HL-60/S4 treated with retinoic acid at 250 ng/mL for 4 days and 3 days (cell line): ENCODE measurements around the gene TPSB2.
"Not testable (repeated sequence)": the region's sequence is repeated elsewhere in the genome, so short reads cannot be mapped to it uniquely, and the experiment has no call there.

Experiments used
- in situ Hi-C: fragments of 300-500 bp; cut with MboI; formaldehyde crosslinking; loops from 2 replicates; pipeline ENCODE4 v1.7.0; 2022; ENCODE audit warnings: low sequenced_read_pairs

The TPSB2 gene

GRCh38 chr16:1230084-1230470 is at the start of gene TPSB2:
TSS of gene TPSB2 (minus strand) at chr16:1230184. CDS start at chr16:1229951, 233 bp downstream.
- in situ Hi-C loops, result not testable (repeated sequence)

DNA sequence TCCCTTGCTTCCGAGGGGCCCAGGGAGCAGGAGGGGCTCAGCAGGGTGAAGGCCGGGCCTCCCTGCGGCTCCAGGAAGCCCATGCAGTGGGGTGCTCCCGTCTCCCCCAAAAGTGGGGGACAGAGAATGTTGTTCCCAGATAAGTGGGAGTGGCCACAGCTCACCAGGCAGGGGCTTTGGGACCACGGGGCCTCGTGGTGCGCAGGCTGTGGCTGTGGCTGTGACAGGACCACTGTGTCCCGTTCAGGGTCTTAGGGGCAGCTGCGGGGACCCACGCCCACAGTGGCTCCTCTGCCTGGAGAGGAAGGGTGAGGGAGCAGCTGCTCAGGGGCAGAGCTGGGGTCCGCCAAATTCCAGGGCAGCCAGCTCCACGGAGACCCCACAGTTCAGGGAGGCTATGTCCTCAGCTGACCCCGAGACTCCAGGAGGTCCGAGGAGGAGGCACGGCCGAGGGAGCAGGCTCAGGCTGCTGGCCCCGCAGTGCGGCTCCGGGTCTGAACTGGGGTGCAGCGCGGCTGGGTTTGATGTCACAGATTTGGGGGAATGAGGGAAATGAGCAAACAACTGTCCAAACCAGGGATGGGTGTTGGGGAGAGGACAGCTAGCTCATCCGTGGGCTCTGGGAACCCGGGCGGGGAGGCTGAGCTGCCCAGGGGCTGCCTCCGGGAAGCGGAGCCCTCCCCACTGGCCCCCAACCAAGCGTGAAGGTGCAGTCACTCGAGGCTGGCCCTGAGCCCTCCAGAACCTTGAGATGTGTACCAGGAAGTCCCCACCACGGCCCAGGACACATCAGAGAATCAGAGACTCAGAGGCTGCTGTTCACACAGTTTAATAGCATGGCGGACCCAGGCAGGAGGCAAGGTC is 49.3 kb upstream of the TPSB2 start:
- in situ Hi-C loops, result no loop called here

DNA sequence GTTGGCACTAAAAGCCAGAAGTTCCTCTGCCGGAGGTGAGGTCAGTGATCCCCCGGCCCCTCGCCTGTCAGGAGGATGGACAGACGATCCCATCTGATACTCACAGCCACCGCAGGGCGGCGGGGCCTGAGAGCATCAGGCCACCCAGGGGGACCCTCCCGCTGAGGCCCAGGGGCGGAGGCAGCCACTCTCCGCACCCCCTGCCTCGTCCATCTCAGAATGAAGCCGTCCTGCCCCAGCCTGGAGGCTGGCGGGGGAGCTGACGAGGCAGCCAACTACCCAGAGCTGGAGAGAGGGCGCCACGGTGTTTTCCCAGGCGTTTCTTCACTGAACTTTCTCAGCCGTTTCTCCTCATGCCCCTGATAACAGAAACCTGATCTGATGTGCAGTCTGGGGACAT is 48.5 kb upstream of the TPSB2 start:
- in situ Hi-C loops, result no loop called here

GRCh38 chr16:1277617-1278282 is 47.8 kb upstream of the TPSB2 start:
- in situ Hi-C loops, result no loop called here

DNA sequence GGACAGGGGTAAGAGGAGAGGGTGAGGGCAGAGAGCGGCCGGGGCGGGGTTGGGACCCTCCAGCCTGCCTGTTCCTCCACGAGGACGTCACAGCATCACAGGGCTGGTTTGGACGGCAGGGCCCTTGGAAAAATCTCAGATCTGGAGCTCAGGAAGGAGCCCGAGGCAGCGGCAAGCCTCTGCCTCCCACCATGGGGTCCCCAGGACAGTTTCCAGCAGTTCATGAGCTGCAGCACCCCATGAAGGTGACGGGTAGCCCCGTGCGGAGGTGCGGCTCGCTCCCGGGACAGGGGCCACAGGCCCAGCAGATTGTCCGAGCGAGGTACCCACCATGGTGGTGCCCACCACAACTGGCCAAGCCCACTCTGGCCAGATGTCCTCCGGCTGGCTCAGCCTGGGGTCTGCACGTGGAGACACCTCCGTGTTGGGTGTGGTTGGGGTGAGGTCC is 47.2 kb upstream of the TPSB2 start:
- in situ Hi-C loops, result no loop called here

DNA sequence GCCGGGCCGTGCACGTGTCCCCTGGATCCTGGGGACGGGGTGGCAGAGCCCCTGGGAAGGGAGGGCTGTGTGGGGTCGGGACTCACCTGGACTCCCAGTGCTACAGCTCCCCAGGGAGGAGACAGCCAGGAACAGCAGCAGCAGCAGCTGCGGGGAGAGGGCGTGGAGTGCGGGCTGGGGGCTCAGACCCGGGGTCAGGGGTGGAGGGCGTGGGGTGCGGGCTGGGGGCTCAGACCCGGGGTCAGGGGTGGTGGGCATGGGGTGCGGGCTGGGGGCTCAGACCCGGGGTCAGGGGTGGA is 46.5 kb upstream of the TPSB2 start:
- in situ Hi-C loops, result no loop called here

DNA sequence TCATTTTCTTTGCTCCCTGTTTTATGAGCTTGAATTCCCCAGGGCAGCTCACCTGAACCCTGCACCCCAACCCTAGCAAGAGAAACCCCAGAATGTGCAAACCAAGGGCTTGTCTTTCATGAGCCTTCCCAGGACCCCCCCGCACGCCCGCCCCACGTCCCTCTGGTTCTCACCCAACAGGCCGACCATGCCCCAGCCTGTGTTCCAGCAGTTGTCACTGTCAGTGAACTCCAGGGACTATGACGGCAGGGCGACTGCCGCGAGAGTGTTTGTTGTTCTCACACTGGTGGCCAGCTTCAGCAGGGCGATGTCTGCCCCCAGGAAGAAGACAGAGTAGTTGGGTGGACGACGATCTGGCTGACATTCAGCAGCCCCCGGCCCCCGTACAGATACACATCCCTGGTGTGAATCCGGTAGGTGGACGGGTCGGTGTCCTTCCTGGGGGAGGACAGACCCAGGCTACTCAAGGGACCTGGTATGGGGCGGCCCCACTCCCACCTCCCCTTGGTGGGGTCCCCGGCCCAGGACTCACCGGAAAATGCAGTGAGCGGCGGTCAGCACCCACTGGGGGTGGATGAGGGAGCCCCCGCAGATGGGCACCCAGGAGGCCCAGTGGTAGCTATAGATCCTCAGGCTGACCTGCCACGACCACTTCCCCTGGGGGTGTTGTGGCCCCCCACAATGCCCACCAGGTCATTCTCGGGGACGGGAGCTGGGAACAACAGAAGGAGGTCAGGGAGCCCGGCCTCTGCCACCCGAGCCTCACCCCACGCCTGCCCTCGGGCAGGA is 46.0 kb upstream of the TPSB2 start:
- in situ Hi-C loops, result no loop called here

DNA sequence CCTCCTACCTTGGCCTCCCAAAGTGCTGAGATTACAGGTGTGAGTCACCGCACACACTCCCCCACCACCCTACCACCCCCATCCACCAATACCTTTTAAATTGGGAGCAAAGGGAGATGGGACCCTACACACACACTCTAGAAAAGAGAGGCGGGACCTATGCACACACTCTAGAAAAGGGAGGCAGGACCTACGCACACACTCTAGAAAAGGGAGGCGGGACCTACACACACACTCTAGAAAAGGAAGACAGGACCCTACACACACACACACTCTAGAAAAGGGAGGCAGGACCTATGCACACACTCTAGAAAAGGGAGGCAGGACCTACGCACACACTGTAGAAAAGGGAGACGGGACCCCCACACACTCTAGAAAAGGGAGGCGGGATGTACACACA is 44.8 kb upstream of the TPSB2 start:
- in situ Hi-C loops, result no loop called here

DNA sequence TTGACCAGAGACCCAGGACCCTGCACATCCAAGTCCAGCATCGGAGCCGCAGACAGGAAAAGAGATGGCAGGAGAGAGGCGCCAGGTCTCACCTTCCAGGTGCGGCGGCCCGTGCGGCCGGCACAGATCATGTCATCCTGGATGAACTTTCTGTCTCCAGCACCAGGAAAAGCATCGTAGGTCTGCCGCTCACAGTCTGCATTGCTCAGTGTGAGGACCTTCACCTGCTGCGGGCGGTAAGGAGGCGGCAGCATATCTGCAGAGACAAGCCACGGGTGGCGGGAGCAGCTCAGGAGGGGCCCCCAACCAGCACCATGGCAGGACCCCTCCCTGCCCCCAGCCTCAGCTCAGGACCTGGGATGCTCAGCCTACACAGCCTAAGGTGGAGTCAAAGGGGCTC is 43.8 kb upstream of the TPSB2 start:
- in situ Hi-C loops, result no loop called here

GRCh38 chr16:1272453-1273198 is 42.6 kb upstream of the TPSB2 start:
- in situ Hi-C loops, result no loop called here

DNA sequence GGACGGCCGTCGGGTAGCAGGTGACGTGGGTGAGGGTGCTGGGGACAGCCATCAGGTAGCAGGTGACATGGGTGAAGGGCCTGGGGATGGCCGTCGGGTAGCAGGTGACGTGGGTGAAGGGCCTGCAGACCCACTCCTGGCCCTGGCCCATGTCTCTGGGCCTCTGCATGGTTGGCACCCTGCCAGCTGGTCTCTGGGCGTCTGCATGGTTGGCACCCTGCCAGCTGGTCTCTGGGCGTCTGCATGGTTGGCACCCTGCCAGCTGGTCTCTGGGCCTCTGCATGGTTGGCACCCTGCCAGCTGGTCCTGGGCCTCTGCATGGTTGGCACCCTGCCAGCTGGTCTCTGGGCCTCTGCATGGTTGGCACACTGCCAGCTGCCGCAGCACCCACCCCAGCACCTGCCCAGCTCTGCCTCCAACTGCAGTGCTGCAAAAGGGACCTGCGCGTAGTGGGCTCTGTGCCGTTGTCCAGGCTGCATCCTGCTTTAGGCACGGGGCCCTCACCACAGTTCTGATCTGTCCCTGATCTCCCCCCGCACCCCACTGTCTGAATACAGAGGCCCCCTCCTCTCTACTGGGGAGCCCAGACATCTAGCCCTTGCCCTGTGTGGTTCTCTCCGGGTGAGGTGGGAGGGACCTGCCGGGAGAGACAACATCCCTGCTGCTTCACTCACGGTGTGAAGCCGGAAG is 41.9 kb upstream of the TPSB2 start:
- in situ Hi-C loops, result not testable (repeated sequence)

DNA sequence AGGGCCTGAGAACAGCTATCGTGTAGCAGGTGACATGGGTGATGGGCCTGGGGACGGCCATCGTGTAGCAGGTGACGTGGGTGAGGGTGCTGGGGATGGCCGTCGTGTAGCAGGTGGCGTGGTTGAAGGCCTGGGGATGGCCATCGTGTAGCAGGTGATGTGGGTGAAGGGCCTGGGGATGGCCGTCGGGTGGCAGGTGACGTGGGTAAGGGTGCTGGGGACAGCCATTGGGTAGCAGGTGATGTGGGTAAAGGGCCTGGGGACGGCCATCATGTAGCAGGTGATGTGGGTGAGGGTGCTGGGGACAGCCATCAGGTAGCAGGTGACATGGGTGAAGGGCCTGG is 41.4 kb upstream of the TPSB2 start:
- in situ Hi-C loops, result no loop called here

DNA sequence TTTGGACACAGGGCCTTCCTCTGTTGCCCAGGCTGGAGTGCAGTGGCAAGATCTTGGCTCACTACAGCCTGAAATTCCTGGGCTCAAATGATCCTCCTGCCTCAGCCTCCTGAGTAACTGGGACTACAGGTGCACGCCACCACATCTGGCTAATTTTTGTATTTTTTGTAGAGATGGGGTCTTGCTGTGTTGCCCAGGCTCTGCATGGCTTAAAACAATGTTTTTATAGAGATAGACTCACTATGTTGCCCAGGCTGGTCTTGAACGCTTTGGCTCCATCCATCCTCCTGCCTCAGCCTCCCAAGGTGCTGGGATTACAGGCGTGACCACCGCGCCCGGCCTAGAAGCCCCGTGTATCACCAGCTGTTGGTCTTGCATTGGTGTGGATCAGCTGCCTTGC is 39.4 kb upstream of the TPSB2 start:
- in situ Hi-C loops, result not testable (repeated sequence)

- in situ Hi-C loops, result no loop called here
Observed at GRCh38 chr16:1265826-1266225, 35.8 kb upstream of the TPSB2 start.

DNA sequence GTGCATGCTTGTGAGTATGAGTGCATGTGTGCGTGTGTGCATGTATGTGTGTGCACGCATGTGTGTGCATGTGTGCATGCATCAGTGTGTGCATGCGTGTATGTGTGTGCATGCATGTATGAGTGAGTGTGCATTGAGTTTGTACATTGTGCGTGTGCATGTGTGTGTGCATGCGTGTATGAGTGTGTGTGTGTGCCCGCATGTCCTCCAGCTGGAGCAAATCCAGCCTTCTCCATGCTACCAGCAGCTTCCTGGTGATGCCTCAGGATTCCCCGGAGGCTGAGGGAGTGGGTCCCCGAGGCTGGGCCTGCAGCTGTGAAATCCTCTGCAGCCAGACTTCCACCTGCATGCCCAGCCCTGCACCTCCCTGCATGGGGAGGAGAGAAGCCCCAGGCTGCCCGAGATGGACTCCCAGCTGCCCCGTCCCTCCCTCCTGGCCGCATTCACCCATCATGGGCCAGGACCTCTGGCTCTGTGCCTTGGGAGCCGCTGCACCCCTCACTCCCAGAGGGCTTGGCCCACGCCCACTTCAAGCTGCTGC is 35.2 kb upstream of the TPSB2 start:
- in situ Hi-C loops, result no loop called here

DNA sequence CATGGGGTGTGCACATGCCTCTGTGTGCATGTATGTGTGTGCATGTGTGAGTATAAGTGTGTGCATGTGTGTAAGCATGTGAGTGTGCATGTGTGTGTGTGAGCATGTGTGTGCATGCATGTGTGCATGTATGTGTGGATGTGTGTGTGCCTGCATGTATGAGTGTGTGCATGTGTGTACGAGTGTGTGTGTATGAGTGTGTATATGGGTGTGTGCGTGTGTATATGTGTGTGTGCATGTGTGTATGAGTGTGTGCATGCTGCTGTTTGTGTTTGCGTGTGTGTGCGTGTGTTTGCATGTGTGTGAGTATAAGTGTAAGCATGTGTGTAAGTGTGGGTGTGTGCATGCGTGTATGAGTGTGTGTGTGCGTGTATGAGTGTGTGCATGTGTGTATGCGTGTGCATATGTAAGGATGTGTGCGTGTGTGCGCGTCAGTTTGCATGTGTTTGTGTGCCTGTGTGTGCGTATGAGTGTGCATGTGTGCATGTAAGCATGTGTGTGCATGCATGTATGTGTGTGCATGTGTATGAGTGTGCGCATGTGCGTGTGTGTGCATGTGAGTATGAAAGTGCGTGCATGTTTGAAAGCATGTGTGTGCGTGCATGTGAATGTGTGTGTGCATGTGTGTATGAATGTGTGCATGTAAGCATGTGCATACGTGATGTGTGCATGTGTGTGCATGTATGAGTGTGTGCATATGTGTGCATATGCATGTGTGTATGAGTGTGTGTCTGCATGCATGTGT is 34.5 kb upstream of the TPSB2 start:
- in situ Hi-C loops, result no loop called here

DNA sequence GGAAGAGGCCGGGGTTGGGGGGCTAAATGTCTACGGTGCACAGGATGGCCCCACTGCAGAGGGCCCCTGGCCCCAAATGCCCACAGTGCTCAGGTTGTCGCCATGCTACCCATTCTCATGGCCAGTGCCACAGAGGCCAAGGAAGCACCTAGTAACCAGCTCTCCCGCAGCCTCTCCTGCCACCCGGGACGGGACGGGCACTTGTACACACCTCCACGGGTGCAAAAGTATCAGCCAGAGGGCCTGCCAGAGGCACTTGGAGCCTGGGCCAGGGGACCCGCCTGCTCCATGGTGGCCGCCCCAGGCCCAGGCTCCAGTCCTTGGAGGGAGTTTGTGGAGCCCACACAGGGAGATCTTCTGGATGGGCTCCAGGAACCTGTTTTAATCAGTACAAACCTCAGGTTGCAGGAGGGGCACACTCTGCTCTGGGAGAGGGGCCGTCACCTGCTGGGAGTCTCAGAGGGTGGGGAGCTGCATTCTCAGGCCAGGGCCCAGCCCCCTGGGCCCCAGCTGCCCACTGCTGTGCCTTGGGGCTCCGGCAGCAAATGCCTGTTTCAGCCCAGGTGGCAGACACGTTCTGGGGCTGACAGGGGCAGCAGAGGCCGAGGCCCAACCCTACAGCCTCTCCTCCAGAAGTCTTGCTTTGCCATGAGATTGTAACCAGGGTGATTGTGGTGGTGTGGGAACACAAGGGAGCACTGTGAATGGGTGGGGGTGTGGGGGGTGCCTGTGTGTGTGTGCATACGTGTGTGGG is 33.8 kb upstream of the TPSB2 start:
- in situ Hi-C loops, result no loop called here

GRCh38 chr16:1262846-1263221 is 32.9 kb upstream of the TPSB2 start:
- in situ Hi-C loops, result no loop called here
